Placental pericyte (primary cell): ENCODE measurements around the gene ABHD12. TPM values are rescaled to one million over a fixed set of nuclear protein-coding genes. Genes with fewer than 3 reads are reported as not detected.

Experiments
- small RNA-seq: library from RNA; depleted of rRNA; stranded (forward); fragments of <200 nt; gene quantifications from one replicate; pipeline ENCODE3, GENCODE V24; 2012; ENCODE audit warnings: low replicate concordance
- total RNA-seq: library from RNA; depleted of rRNA; stranded (reverse); fragments of >200 nt; gene quantifications from 2 replicates; pipeline ENCODE4 v1.2.3, GENCODE V29; 2012

ABHD12 gene
- total RNA-seq, result 32.8 and 47.2 TPM in 2 replicates

GRCh38 chr20:25390538-25391528 is at the start of gene ABHD12:
Gene ABHD12 (minus strand): TSS chr20:25390835. CDS start chr20:25390703, 132 bp downstream.

DNA sequence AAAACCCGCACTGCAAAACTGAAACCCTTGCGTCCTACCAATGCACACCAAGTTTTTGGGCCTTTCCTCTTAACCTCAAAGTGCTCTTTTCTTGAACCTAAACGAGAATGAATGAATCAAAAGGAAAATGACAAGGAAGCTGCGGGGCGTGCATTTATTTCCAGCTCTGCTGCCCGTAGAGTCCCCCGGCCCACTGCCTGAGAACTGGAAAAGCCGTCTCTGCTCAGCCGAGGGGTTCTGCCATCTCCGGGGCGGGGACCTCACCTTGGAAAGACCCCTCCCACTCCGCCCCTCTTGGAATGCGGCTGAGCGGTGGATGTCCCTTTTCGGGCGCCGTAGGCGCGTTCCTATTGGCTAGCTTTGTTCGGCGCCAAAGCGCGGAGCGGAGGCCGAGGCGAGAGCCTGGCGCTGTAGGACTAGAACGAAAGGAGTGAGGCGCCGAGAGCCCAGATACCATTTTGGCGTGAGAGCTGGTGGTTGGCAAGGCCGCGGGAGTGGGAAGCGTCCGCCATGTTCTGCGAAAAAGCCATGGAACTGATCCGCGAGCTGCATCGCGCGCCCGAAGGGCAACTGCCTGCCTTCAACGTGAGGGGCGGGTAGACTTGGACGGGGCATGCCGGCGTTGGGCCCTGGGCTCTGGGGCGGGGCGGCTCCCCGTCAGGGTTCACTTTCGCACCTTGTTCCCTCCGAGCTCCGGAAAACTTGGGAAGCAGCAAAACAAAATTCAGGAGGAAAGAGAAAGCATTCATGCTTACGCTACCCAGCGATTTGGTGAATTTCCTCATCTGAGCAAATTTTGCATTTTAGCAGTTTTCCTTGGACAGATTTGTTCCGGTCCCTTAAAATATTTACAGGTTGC is 16.9 kb upstream of the ABHD12 start, which contains the start of gene GINS1:
GINS1 (plus strand) TSS at position 363 of the 859 bp plus-strand sequence; CDS start at position 511, 148 bp downstream.

Small RNAs within 50 kb of the gene (small RNA-seq; reads per million reads assigned to genes)
- not detected for gene AL121772.2

Other genes with a start within 250 kb of the ABHD12 start
- gene ENTPD6, start 195.1 kb downstream of the ABHD12 start, total RNA-seq, result 58.9 and 68.7 TPM in 2 replicates
- 172 and 182 TPM in 2 replicates for gene PYGB, start 142.8 kb downstream of the ABHD12 start, total RNA-seq
- gene GINS1, start 16.8 kb upstream of the ABHD12 start, total RNA-seq, result 1.5 and 24.5 TPM in 2 replicates
- gene NINL, start 194.7 kb upstream of the ABHD12 start, total RNA-seq, result 7.2 and 13.3 TPM in 2 replicates
- 6.3 and 11.3 TPM in 2 replicates for gene NANP, start 233.2 kb upstream of the ABHD12 start, total RNA-seq